ENCODE measurements around the gene C1orf21.

DNA sequence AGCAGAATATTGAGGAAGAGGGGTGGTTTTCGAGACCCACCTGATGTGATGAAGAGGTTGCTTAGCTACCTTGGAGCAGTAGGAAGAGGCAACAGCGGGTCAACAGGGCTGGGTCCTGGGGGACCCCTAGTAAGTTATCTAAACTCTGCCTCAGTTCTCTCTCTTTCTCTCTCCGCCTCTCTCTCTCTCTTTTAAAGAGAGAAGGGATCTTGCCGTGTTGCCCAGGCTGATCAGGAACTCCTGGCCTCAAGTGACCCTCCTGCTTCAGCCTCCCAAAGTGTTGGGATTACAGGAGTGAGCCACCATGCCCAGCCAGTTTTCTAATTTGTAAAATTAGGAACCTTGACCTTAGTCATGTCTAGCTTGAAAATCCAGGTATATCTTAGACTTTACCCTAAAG, 77.9 kb downstream of the C1orf21 start:
- TF ChIP-seq, protein P1, sequence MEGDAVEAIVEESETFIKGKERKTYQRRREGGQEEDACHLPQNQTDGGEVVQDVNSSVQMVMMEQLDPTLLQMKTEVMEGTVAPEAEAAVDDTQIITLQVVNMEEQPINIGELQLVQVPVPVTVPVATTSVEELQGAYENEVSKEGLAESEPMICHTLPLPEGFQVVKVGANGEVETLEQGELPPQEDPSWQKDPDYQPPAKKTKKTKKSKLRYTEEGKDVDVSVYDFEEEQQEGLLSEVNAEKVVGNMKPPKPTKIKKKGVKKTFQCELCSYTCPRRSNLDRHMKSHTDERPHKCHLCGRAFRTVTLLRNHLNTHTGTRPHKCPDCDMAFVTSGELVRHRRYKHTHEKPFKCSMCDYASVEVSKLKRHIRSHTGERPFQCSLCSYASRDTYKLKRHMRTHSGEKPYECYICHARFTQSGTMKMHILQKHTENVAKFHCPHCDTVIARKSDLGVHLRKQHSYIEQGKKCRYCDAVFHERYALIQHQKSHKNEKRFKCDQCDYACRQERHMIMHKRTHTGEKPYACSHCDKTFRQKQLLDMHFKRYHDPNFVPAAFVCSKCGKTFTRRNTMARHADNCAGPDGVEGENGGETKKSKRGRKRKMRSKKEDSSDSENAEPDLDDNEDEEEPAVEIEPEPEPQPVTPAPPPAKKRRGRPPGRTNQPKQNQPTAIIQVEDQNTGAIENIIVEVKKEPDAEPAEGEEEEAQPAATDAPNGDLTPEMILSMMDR (IDR thresholded peaks at IDR 0.05; ENCODE audit: low read length) = no peak
- no peak for TF ChIP-seq EZH2 (IDR thresholded peaks at IDR 0.05; ENCODE audit: borderline replicate concordance, low read length)
